Urinary bladder (tissue), 4 donors: ENCODE data around the gene TMEFF1. TPM values are rescaled to one million over a fixed set of nuclear protein-coding genes. Genes with fewer than 3 reads are reported as not detected.
"Not testable (repeated sequence)": the region's sequence is repeated elsewhere in the genome, so short reads cannot be mapped to it uniquely, and the experiment has no call there.

ENCODE experiments used
- DNase-seq: peaks from one replicate; pipeline ENCODE4 v3.0.0-alpha.2; 2015; ENCODE audit errors: extremely low spot score
- H3K27ac ChIP-seq: one replicate; pipeline ENCODE4 v1.5.1; 2013; ENCODE audit warnings: low read depth, mild to moderate bottlenecking, moderate library complexity
- H3K36me3 ChIP-seq: one replicate; pipeline ENCODE4 v1.6.1; 2013; ENCODE audit warnings: mild to moderate bottlenecking, moderate library complexity; ENCODE audit not compliant: insufficient read depth
- H3K4me1 ChIP-seq: one replicate; pipeline ENCODE4 v1.6.1; 2013; ENCODE audit warnings: mild to moderate bottlenecking, moderate library complexity; ENCODE audit not compliant: insufficient read depth
- H3K4me3 ChIP-seq: one replicate; pipeline ENCODE4 v1.5.1; 2013; ENCODE audit warnings: low read depth, low read length
- WGBS: extraction: QIAGEN DNeasy Blood & Tissue Kit; methylation state at CpG from one replicate; pipeline ENCODE4 v1.1.7; 2013; 5-methylcytosine and 5-hydroxymethylcytosine counted together
- polyA plus RNA-seq: library from polyadenylated mRNA; stranded (reverse); fragments of 200-250 nt; gene quantifications from one replicate; pipeline ENCODE4 v1.2.3, GENCODE V29; 2013
- total RNA-seq: library from RNA; depleted of rRNA; stranded (reverse); fragments of >200 nt; gene quantifications from one replicate; pipeline ENCODE4 v1.2.3, GENCODE V29; 2014
- donor health status: healthy with polysubstance abuse.
- donor health status: healthy.

Gene TMEFF1
- total and polyA plus RNA-seq, 2 donors: 0.24 to 2.0 TPM

- no peaks in the 10 kb centered on the region for H3K4me1 ChIP-seq
- DNase-seq: no peak
- H3K36me3 ChIP-seq: no peaks in the 10 kb centered on the region
- H3K4me3 ChIP-seq: no peak overlapping the region
- no peak overlapping the region for H3K27ac ChIP-seq
- 94% methylated on average over 1 of the region's 1 CpG for WGBS
Measured at GRCh38 chr9:100488177-100488576, 15.2 kb downstream of the TMEFF1 start.

GRCh38 chr9:100489836-100490235 is 16.9 kb downstream of the TMEFF1 start:
- no peaks in the 10 kb centered on the region for H3K4me1 ChIP-seq
- H3K4me3 ChIP-seq: no peak overlapping the region
- no peaks in the 10 kb centered on the region for H3K36me3 ChIP-seq
- DNase-seq: no peak
- no peak overlapping the region for H3K27ac ChIP-seq
- 77% methylated on average over 4 of the region's 4 CpGs for WGBS

DNA sequence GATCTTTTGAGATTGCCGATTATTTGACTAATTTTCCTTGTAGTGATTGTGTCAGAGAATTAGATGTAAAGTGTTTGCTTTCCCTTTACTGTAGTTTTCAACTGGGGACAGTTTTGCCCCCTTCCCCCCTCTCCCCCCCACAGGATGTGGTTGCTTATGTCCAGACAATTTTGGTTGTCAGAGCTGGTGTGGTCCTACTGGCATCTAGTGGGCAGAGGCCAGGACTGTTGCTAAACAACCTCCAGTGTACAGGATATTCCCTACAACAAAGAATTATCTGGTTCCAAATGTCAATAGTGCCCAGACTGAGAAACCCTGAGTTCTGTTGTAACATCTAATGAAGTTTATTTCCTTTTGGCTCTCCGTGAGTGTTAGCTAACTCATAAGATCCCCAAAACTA is 20.0 kb downstream of the TMEFF1 start:
- H3K4me1 ChIP-seq: no peaks in the 10 kb centered on the region
- DNase-seq: no peak
- WGBS: 91% methylated on average over 2 of the region's 2 CpGs

DNA sequence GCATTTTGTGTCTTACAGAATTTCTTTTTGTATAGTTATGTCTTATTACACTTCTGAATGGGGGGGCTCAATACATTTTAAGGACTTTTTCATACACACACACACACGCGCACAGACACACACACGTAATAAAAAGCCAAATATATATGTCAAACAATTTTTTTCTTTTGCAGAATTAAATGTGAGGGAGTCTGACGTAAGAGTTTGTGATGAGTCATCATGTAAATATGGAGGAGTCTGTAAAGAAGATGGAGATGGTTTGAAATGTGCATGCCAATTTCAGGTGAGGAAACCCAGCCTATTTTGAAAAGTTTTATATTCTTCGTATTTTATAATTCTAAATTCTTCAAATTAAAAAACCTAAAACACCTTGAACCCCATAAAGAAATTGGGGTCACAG is 25.6 kb downstream of the TMEFF1 start:
- 86% methylated on average over 5 of the region's 5 CpGs for WGBS
- no peak for DNase-seq

More for the DNA sequence above, 20.0 kb downstream of the TMEFF1 start:
- no peak overlapping the region for H3K27ac ChIP-seq
- H3K36me3 ChIP-seq: no peaks in the 10 kb centered on the region
- H3K4me3 ChIP-seq: no peak overlapping the region

GRCh38 chr9:100499460-100499859 is 26.5 kb downstream of the TMEFF1 start:
- H3K4me3 ChIP-seq: no peak overlapping the region
- H3K36me3 ChIP-seq: no peaks in the 10 kb centered on the region
- no peak overlapping the region for H3K27ac ChIP-seq
- 90% methylated on average over 4 of the region's 4 CpGs for WGBS
- no peak for DNase-seq
- H3K4me1 ChIP-seq: no peaks in the 10 kb centered on the region

More for the DNA sequence above, 25.6 kb downstream of the TMEFF1 start:
- H3K4me3 ChIP-seq: no peak overlapping the region
- no peaks in the 10 kb centered on the region for H3K36me3 ChIP-seq
- no peak overlapping the region for H3K27ac ChIP-seq
- H3K4me1 ChIP-seq: no peaks in the 10 kb centered on the region

GRCh38 chr9:100499866-100500265 is 26.9 kb downstream of the TMEFF1 start:
- Histone ChIP-seq H3K4me3 (no peak overlapping the region), H3K36me3 (no peaks in the 10 kb centered on the region), H3K27ac (no peak overlapping the region), H3K4me1 (no peaks in the 10 kb centered on the region)
- DNase-seq: no peak
- 73% methylated on average over 2 of the region's 2 CpGs for WGBS

DNA sequence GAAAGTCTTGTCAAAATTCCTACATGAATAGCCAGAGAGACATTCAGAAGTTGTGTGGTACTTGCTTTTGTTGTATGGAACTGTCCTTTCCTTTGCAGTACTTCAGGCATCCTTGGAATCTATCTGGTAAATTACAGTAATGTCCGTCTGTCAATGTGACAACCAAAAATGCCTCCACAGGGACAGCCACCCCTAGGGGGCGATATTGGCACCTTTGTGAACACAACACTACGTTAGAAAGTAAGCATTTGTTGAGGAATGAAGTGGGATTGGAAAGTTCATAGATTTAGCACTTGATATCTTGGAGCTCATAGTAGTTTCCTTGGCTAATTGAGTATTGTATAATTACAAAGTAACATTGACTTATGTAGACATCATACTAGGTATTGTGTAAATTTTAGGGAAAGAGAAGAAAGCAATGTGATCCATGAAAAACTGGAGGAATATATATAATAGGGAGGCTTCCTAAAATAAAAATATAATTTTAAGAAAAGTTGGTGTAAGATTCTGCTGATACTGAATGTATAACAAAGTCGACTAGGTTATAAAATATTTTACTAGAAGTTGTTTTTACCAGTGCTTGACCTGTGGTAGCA is 32.7 kb downstream of the TMEFF1 start:
- H3K4me3 ChIP-seq: no peak overlapping the region
- H3K27ac ChIP-seq: no peak overlapping the region
- H3K36me3 ChIP-seq: no peaks in the 10 kb centered on the region
- H3K4me1 ChIP-seq: no peaks in the 10 kb centered on the region
- 54% methylated on average over 4 of the region's 4 CpGs for WGBS
- no peak for DNase-seq

GRCh38 chr9:100507350-100507749 is 34.4 kb downstream of the TMEFF1 start:
- not testable (repeated sequence) for H3K36me3 ChIP-seq, H3K4me3 ChIP-seq, H3K4me1 ChIP-seq, H3K27ac ChIP-seq, DNase-seq

DNA sequence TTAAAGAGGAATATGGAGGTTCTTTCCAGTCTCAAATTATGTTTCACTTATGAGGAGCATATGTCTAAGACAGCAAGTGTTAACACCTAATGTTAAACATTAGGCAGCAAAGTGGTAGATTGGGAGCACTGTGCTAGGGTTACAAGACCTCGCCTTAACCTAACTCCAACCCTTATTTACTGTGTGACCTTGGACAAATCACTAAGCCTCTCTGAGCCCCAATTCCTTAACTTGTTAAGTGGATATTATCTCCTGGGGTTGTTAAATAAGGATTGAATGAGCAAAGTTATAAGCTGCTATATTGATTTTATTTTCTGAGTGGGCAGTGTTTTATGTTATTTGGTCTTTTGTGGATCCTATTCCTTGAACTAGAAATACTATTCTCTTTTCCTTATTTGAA is 38.3 kb downstream of the TMEFF1 start:
- Histone ChIP-seq H3K27ac (no peak overlapping the region), H3K4me1 (no peaks in the 10 kb centered on the region), H3K36me3 (no peaks in the 10 kb centered on the region), H3K4me3 (no peak overlapping the region)
- DNase-seq: no peak
- 95% methylated on average over 1 of the region's 1 CpG for WGBS

DNA sequence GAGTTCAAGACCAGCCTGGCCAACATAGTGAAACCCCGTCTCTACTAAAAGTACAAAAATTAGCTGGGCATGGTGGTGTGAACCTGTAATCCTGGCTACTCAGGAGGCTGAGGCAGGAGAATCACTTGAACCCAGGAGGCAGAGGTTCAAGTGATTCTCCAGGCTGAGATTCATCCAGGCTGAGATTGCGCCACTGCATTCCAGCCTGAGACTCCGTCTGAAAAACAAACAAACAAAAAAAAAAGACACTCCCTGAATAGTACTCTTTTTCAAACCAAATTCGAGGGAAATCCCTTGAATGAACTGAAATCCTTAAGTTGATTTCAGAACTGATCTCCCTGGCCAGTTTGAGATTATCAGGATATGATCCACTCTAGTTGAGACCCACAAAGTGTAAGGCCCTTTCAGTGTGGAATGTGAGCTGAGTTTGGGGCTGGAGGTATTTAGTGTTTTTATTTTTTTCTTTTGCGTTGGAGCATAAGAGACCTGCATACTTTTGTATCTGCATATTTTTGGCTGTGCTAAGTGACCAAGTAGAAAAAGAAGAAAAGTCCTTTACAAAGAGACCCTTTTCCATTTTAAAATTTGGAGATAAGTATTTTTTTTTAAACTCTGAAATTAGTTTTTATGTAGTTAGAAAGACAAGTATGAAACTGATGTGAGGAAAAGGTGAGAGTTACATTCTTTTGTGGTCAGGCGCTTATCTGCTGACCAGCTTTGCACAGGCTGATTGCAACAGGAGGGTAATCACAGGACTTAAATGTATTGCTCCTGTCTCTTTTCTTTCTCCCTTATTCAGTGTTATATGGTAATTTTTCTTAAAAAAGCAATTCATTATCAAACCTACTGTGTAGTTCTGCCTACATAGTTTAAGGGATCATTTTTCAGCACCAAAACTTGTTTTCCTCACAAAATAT is 42.9 kb downstream of the TMEFF1 start:
- DNase-seq: no peak
- no peak overlapping the region for H3K4me3 ChIP-seq
- H3K36me3 ChIP-seq: no peaks in the 10 kb centered on the region
- no peaks in the 10 kb centered on the region for H3K4me1 ChIP-seq
- H3K27ac ChIP-seq: no peak overlapping the region
- 73% methylated on average over 6 of the region's 6 CpGs for whole genome bisulfite sequencing

DNA sequence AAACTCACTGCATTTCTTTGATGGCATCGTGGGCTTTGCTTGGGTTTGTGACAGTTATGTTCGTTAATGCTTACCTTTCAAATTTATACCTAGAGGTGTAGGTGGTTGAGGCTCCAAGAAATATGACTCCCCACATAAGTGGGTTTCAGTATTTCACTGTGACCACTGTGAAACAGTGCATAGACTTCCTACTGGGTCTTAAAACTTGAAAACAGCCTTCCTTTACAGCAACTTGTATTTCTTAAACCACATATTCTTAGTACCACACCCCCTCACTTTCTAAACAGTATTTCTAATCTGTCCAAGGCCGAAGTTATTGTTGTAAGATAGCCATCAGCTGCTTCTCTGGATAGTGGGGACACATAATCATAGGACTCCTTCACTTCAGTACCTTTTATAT is 48.3 kb downstream of the TMEFF1 start:
- no peaks in the 10 kb centered on the region for H3K4me1 ChIP-seq
- no peak overlapping the region for H3K27ac ChIP-seq
- no peak overlapping the region for H3K4me3 ChIP-seq
- DNase-seq: no peak
- H3K36me3 ChIP-seq: no peaks in the 10 kb centered on the region
- WGBS: 77% methylated on average over 3 of the region's 3 CpGs

GRCh38 chr9:100525563-100525962 is 52.6 kb downstream of the TMEFF1 start:
- DNase-seq: no peak
- H3K4me1 ChIP-seq: no peaks in the 10 kb centered on the region
- no peaks in the 10 kb centered on the region for H3K36me3 ChIP-seq
- no peak overlapping the region for H3K27ac ChIP-seq
- no peak overlapping the region for H3K4me3 ChIP-seq
- WGBS: 97% methylated on average over 2 of the region's 2 CpGs

- WGBS: 91% methylated on average over 30 of the region's 30 CpGs
- not testable (repeated sequence) for H3K27ac ChIP-seq, H3K4me3 ChIP-seq, H3K36me3 ChIP-seq, DNase-seq, H3K4me1 ChIP-seq
Measured at GRCh38 chr9:100527180-100527794, 54.3 kb downstream of the TMEFF1 start.

DNA sequence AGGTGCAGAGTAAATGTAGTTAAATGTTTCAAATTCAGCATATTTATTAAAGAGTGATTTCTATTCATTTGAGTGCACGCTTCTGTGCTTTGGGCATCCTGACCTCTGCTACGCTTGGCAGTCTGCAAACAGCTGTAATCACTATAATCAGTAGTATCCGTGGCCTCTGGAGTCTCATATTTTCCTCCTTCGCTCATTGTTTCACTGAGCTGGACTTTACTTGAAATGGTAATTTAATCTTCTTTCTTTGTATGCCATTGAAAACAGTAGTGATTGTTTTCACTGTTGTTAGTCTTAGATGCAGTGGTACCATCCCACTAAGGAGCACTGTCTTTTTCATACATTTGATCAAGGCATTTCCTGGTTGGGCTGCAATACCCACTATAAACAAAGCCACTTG is 61.5 kb downstream of the TMEFF1 start:
- no peak for DNase-seq
- Histone ChIP-seq H3K4me3 (no peak overlapping the region), H3K4me1 (no peaks in the 10 kb centered on the region), H3K27ac (no peak overlapping the region), H3K36me3 (no peaks in the 10 kb centered on the region)
- 81% methylated on average over 4 of the region's 4 CpGs for WGBS
